Activated naive CD8-positive, alpha-beta T cell treated with anti-CD3 and anti-CD28 coated beads for 36 hours (primary cell): ENCODE measurements around the gene GALNT16. TPM values are rescaled to one million over a fixed set of nuclear protein-coding genes. Genes with fewer than 3 reads are reported as not detected.

Experiments used
- DNase-seq: peaks from one replicate; pipeline ENCODE4 v3.0.0; 2021
- H3K27ac Mint-ChIP-seq: one replicate; pipeline ENCODE4 v1.8.0; 2022; ENCODE audit warnings: mild to moderate bottlenecking, moderate library complexity, mixed read lengths
- H3K27me3 Mint-ChIP-seq: one replicate; pipeline ENCODE4 v1.8.0; 2022; ENCODE audit warnings: mild to moderate bottlenecking, mixed read lengths
- H3K36me3 Mint-ChIP-seq: one replicate; pipeline ENCODE4 v1.8.0; 2021; ENCODE audit warnings: mild to moderate bottlenecking, mixed read lengths
- H3K4me1 Mint-ChIP-seq: one replicate; pipeline ENCODE4 v1.8.0; 2021; ENCODE audit warnings: mixed read lengths
- H3K4me3 Mint-ChIP-seq: one replicate; pipeline ENCODE4 v1.8.0; 2022; ENCODE audit warnings: mild to moderate bottlenecking, moderate library complexity, mixed read lengths
- H3K9me3 Mint-ChIP-seq: one replicate; pipeline ENCODE4 v1.8.0; 2022; ENCODE audit warnings: mixed read lengths
- total RNA-seq, 2 experiments: library from RNA; stranded (reverse); gene quantifications; one replicate each; pipeline ENCODE4 v1.2.3, GENCODE V29; 2021

GALNT16 gene
- total RNA-seq, 2 experiments from 2014 or later, result 0.50 to 0.56 TPM

DNA sequence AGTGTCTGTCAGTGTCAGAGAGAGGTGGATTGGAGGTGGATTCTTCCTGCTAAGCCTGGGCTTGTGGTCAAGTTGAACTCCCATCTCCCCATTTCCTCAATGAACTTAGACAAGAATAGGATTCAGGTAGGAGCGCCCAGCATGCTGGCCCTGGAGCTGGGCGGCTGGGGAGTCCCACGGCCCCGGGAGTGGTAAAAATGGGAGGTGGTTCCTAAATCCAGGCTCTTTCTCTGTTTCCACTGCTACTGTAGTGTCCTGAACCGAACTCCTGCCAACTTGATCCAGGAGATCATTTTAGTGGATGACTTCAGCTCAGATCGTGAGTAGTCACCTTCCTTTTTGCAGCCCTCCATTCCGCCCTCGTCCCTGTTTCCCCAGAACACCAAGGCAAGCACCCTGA is 65.1 kb downstream of the GALNT16 start:
- DNase-seq, result no peak
- no peak overlapping the region for H3K4me3 Mint-ChIP-seq
- no peaks in the 10 kb centered on the region for H3K36me3 Mint-ChIP-seq
- H3K4me1 Mint-ChIP-seq, result no peaks in the 10 kb centered on the region
- H3K9me3 Mint-ChIP-seq, result no peaks in the 10 kb centered on the region
- H3K27me3 Mint-ChIP-seq, result peaks cover 2% of the 10 kb centered on the region
- no peak overlapping the region for H3K27ac Mint-ChIP-seq

DNA sequence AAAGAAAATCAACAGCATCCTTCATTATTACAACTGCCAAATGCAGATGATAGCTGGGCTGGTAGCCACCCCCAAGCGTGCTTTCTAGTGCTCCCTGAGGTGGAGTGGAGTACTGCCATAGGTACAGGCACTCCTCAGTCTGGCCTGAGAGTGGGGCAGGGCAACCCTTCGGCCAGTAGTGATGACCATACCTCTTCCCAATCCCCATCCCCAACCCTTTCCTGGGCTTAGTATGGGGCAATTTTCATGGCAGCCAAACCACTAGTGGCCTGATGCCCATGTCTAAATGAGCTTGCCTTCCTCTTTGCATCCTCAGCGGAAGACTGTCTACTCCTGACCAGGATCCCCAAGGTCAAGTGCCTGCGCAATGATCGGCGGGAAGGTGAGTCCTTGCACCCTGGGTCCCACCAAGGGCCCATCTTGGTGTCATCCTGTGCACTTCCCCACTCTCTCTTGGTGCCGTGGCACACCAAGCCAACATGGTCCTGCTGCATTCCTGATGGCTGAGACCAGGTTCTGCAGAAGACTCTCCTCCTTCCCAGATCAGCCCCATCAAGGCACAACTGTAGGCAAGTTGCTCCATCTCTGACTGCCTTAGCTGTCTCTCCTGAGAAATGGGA is 65.8 kb downstream of the GALNT16 start:
- H3K27me3 Mint-ChIP-seq, result peaks cover 2% of the 10 kb centered on the region
- H3K9me3 Mint-ChIP-seq, result no peaks in the 10 kb centered on the region
- H3K27ac Mint-ChIP-seq, result no peak overlapping the region
- DNase-seq, result no peak
- no peaks in the 10 kb centered on the region for H3K4me1 Mint-ChIP-seq
- H3K36me3 Mint-ChIP-seq, result no peaks in the 10 kb centered on the region
- H3K4me3 Mint-ChIP-seq, result no peak overlapping the region

DNA sequence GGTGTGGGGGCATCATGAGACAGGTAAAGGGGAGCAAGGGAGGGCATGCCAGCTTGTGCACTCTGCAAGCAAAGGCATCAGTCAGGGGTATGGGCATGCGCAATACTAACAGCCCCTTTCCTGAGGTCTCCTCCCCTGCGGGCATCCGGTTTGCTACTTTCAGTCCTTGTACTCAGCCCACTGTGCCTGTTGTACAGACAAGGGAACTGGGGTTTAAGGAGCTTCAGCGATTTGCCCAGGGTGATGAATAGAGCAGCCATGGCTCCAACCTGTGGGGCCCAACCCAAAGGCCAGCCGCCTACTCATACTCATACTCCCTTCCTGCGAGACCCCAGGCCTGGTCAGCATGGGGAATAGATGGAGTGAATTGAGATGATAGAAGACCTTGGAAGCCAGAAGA is 66.7 kb downstream of the GALNT16 start:
- H3K4me3 Mint-ChIP-seq, result no peak overlapping the region
- peaks cover 2% of the 10 kb centered on the region for H3K27me3 Mint-ChIP-seq
- H3K9me3 Mint-ChIP-seq, result no peaks in the 10 kb centered on the region
- no peak for DNase-seq
- H3K4me1 Mint-ChIP-seq, result no peaks in the 10 kb centered on the region
- H3K27ac Mint-ChIP-seq, result no peak overlapping the region
- no peaks in the 10 kb centered on the region for H3K36me3 Mint-ChIP-seq

DNA sequence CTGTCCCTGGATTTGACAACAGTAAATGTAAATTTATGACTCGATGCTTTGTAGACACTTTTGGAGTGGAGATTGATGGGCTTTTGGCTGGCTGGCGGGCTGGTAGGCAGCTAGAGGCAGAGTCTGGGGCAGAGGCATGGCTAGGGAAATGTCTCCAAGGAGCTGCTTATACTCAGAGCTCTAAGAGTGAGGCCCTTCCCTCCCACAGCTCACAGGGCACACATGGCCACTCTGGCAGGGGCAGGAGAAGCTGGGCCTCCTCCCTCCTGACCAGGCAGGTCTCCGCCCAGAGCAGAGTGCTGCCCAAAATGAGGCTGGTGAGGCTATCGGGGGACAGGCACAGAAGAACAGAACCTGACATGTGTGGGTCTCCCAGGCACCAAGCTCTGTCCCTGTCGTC is 67.5 kb downstream of the GALNT16 start:
- no peaks in the 10 kb centered on the region for H3K36me3 Mint-ChIP-seq
- peaks cover 2% of the 10 kb centered on the region for H3K27me3 Mint-ChIP-seq
- no peaks in the 10 kb centered on the region for H3K9me3 Mint-ChIP-seq
- DNase-seq, result no peak
- no peak overlapping the region for H3K27ac Mint-ChIP-seq
- no peaks in the 10 kb centered on the region for H3K4me1 Mint-ChIP-seq
- H3K4me3 Mint-ChIP-seq, result no peak overlapping the region

DNA sequence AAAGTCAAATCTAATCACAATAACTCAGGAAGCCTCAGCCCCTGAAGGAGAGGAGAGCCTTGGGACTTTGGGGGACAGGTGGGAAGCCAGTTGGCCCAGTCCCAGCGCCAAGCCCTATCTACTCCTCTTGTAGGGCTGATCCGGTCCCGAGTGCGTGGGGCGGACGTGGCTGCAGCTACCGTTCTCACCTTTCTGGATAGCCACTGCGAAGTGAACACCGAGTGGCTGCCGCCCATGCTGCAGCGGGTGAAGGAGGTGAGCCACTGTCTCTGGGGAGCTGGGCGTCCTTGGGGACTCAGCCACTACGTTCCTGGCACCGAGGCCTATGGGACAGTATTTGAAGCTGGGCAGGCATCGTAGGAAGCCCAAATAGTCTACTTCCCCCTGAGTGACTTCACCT is 68.4 kb downstream of the GALNT16 start:
- Mint-ChIP-seq H3K36me3 (no peaks in the 10 kb centered on the region), H3K27me3 (peaks cover 2% of the 10 kb centered on the region), H3K4me3 (no peak overlapping the region), H3K27ac (no peak overlapping the region), H3K9me3 (no peaks in the 10 kb centered on the region), H3K4me1 (no peaks in the 10 kb centered on the region)
- DNase-seq, result no peak

DNA sequence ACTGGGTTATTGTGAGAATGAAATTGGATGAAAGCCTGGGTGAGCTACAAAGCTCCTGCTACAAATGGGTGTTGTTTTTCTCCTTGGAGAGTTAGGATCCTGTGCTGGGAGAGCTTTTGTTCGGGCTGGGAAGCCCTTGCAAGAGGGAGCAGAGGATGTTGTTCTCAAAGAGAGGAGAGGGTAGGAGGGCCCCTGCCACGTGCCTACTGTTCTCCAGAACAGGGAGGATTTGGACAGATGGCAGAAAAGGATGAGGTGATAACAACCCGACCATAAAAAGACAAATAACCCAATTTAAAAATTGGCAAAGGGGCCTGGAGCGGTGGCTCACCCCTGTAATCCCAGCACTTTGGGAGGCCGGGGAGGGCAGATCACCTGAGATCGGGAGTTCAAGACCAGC is 68.8 kb downstream of the GALNT16 start:
- no peaks in the 10 kb centered on the region for H3K36me3 Mint-ChIP-seq

DNA sequence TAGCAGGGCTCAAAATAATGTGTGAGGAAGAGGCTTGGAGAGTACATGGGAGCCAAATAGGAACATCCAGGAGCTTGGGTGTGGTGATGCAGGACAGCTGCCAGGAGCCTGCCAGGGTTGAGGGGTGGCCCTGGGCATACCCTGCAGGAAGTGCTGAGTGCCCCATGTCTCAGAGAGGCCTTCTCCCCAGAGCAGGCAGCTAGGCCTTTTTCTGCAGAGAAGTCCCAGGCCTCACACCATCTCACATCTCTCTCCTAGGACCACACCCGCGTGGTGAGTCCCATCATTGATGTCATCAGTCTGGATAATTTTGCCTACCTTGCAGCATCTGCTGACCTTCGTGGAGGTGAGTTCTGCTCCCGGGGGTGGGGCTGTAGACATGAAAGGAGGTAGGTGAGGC is 71.2 kb downstream of the GALNT16 start:
- peaks cover 19% of the 10 kb centered on the region for H3K4me1 Mint-ChIP-seq
- no peaks in the 10 kb centered on the region for H3K9me3 Mint-ChIP-seq
- H3K27me3 Mint-ChIP-seq, result peaks cover 5% of the 10 kb centered on the region
- H3K36me3 Mint-ChIP-seq, result no peaks in the 10 kb centered on the region
- DNase-seq, result no peak
- H3K4me3 Mint-ChIP-seq, result no peak overlapping the region
- H3K27ac Mint-ChIP-seq, result no peak overlapping the region

More for the DNA sequence above, 68.8 kb downstream of the GALNT16 start:
- Mint-ChIP-seq H3K27ac (no peak overlapping the region), H3K27me3 (peaks cover 2% of the 10 kb centered on the region), H3K9me3 (no peaks in the 10 kb centered on the region), H3K4me1 (peaks cover under 1% of the 10 kb centered on the region), H3K4me3 (no peak overlapping the region)
- DNase-seq, result no peak

DNA sequence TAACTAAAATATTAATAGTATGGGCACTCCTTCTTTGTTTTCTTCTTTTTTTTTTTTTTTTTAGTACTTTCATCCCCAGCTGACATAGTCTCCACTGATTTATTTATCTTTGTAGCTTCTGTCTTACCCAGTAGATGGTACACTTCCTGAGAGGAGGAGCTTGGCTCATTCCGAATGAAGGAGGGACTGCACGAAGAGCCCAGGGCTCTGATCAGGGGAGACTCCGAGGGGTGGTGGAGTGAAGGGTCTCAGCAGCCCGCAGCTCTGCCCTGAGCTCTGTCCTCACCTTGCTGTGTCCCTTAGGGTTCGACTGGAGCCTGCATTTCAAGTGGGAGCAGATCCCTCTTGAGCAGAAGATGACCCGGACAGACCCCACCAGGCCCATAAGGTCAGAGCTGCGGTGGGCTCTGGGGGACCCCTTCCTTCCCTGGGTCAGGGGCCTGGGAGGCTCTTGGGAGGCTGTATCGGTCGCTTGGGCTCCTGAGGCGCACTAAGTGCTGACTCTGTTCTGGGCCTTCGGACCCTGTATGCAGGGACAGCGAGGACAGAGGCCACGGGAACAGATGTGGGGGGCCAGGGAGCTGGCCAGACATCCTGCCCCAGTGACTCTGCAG is 72.9 kb downstream of the GALNT16 start:
- DNase-seq, result no peak
- H3K4me1 Mint-ChIP-seq, result peaks cover 22% of the 10 kb centered on the region
- H3K4me3 Mint-ChIP-seq, result no peak overlapping the region
- H3K36me3 Mint-ChIP-seq, result no peaks in the 10 kb centered on the region
- H3K27me3 Mint-ChIP-seq, result peaks cover 9% of the 10 kb centered on the region
- no peaks in the 10 kb centered on the region for H3K9me3 Mint-ChIP-seq
- no peak overlapping the region for H3K27ac Mint-ChIP-seq

DNA sequence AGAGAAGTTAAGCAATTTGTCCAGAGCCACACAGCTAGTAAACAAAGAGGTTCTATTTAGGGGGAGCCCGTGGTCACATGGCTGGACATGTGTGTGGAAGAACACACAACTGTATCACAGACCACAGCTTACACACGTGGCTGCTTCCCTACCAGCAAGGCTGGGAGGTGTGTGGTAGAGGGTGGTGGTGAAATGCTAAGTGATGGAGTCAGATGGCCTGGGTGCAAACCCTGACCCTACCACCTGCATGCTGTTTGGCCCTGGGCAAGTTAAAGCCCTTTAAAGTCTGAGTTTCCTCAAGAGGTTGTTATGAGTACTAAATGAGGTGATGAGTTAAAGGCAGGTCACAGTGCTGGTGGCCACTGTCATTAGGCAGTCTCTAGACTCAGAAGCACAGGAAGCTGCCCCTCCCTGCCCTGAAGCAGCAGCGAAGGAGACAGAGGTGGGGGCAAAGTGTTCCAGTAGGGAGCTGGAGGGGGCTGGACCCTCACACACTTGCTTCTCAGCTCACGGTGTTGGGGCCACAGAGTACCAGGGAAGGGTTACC is 73.9 kb downstream of the GALNT16 start:
- H3K4me1 Mint-ChIP-seq, result peaks cover 22% of the 10 kb centered on the region

DNA sequence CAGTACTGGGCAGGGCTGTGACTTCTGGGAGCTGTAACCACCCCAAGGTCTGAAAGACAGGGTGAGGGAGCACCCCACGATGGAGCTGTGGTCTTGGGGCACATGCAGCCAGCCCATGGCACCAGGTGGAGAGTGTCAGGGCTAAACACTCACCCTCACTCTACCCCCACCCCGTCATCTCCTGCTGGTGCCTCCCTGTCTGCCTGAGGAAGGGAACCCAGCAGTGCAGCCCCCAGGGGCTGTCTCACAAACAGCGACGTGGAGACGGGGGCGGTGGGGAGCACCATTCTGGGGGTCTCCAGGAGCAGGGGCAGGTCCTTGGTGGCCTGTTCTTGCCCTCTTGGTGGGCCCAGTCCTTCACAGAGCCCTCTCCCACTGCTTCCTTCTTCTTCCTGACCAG is 74.6 kb downstream of the GALNT16 start:
- Mint-ChIP-seq H3K4me3 (no peak overlapping the region), H3K27ac (no peak overlapping the region), H3K9me3 (no peaks in the 10 kb centered on the region), H3K27me3 (peaks cover 9% of the 10 kb centered on the region), H3K4me1 (peaks cover 22% of the 10 kb centered on the region), H3K36me3 (no peaks in the 10 kb centered on the region)
- DNase-seq, result no peak

More for the DNA sequence above, 73.9 kb downstream of the GALNT16 start:
- peaks cover 9% of the 10 kb centered on the region for H3K27me3 Mint-ChIP-seq
- no peak overlapping the region for H3K4me3 Mint-ChIP-seq
- no peaks in the 10 kb centered on the region for H3K9me3 Mint-ChIP-seq
- H3K36me3 Mint-ChIP-seq, result no peaks in the 10 kb centered on the region
- no peak for DNase-seq
- H3K27ac Mint-ChIP-seq, result no peak overlapping the region

DNA sequence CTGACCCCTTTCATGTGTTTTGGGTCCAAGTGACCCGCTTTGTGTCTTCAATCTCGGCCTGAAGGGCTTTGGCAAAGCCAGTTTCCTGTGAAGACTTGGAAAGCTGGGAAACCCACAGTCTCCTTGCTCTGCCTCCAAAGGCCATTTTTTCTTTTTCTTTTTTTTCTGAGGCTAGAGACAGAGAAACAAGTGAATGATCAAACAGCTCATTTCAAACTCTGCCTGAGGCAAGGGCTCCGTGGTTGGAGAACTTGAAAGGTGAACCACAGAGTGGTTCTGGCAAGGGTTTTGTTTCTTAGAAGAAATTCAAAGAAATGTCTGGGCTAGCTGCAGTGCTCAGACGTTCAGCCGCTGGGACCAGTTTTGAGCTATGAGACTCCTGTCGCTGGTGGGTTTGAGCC is 75.4 kb downstream of the GALNT16 start:
- Mint-ChIP-seq H3K9me3 (no peaks in the 10 kb centered on the region), H3K36me3 (no peaks in the 10 kb centered on the region), H3K4me3 (no peak overlapping the region), H3K27ac (no peak overlapping the region), H3K4me1 (peaks cover 22% of the 10 kb centered on the region), H3K27me3 (peaks cover 9% of the 10 kb centered on the region)
- DNase-seq, result peak; percentile 7

DNA sequence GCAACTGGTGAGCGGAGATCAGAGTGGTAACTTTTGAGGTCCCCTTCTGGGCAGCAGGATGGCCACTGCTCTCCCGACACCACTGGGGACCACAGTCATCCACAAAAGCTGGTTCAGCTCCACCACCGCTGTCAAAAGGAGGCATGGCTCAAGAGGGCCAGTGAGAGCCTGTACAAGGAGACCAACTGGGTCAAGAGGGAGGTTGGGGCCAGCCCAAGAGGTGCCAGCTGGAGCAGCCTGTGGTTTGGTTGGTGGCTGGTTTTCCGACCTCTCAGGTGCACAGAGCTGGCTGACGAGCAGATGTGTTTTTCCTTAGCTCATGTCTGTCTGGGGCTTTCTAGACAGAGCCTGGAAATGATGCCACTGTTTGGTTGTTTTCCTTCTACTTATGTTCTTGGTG is 78.0 kb downstream of the GALNT16 start:
- no peak overlapping the region for H3K4me3 Mint-ChIP-seq
- H3K27me3 Mint-ChIP-seq, result peaks cover 9% of the 10 kb centered on the region
- no peak for DNase-seq
- no peaks in the 10 kb centered on the region for H3K9me3 Mint-ChIP-seq
- no peaks in the 10 kb centered on the region for H3K36me3 Mint-ChIP-seq
- H3K27ac Mint-ChIP-seq, result no peak overlapping the region
- H3K4me1 Mint-ChIP-seq, result peaks cover 22% of the 10 kb centered on the region

DNA sequence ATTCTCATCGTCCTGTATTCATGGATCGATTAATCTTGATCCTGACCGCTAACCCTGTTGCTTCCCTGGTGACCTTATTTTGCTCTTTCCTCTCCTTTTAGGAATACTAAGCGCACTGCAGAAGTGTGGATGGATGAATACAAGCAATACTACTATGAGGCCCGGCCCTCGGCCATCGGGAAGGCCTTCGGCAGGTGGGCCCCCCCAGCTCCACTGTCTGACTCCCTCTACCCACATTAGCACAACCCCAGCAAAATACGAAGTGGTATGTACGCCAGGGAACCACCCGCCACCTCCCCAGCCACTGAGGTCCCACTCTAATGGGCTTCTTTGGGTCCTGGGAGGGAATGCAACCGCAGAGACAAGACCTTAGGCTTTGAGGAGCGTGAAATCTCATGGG is 79.5 kb downstream of the GALNT16 start:
- H3K4me3 Mint-ChIP-seq, result no peak overlapping the region
- H3K9me3 Mint-ChIP-seq, result no peaks in the 10 kb centered on the region
- peaks cover 4% of the 10 kb centered on the region for H3K27me3 Mint-ChIP-seq
- H3K4me1 Mint-ChIP-seq, result peaks cover 14% of the 10 kb centered on the region
- H3K27ac Mint-ChIP-seq, result no peak overlapping the region
- DNase-seq, result no peak
- H3K36me3 Mint-ChIP-seq, result no peaks in the 10 kb centered on the region

DNA sequence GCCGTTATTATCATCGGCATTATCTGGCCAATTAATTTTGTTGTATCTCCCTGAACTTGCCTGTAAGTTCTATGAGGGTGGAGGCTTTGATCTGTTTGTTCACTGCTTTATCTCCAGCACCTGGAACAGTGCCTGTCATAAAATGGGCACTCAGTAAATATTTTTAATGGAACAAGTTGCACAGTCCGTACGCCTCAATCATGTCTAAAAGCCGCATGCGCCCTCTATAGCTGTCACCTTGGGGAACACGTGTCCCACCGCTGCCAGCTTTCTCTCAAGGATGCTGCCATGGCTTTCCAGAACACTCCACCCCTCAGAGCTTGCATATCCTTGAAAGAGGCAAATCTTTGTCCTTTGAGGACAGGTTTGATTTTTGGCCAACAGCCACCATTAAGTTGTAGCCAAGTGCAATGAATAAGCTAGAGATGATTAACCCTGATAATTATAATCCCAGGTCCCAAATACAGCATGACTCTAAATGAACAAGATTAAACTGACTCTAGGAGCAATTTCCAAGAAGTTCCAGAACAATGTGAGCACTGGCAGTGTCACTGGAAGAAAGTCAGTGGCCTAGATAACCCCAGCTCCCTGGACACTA is 83.1 kb downstream of the GALNT16 start:
- Mint-ChIP-seq H3K9me3 (no peaks in the 10 kb centered on the region), H3K4me1 (no peaks in the 10 kb centered on the region), H3K27me3 (no peaks in the 10 kb centered on the region), H3K36me3 (no peaks in the 10 kb centered on the region), H3K4me3 (no peak overlapping the region), H3K27ac (no peak overlapping the region)
- DNase-seq, result no peak

DNA sequence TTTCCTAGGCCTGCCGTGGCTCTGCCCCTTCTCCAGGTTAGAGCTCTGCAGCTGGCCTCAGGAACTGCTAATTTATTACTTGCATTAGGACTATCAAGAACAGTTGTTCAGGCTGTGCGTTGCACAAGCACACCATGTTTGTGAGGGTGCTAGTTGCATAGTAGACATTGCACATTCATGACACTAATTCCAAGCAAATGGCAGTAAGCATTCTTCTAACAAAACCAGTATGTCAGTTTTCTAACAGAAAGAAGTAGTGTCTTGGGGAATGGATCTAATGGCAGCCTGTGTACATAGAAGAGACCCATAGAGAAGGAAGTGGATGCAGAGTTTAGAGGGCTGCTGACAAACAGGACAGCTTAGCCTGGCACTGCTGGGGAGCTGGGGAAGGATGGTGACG is 84.2 kb downstream of the GALNT16 start:
- no peak for DNase-seq
- Mint-ChIP-seq H3K27ac (no peak overlapping the region), H3K4me1 (no peaks in the 10 kb centered on the region)

DNA sequence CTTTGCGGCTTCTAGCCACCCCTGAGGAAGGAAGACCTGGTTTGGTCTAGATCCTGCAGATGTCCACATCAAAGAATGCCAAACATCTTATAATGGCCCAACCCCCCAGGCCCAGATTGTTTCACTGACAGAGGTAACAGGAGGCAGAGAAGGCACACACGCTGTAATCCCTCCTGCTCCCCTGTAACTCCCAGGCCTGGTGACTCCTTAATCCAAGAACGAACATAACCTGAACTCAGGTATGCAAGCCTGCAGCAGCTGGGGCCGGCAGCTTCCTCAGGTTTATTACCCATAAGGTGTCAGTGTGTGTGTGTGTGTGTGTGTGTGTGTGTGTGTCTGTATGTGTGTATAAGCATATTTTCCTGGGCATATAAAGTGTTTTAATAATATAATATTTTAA is 85.4 kb downstream of the GALNT16 start:
- Mint-ChIP-seq H3K9me3 (no peaks in the 10 kb centered on the region), H3K36me3 (no peaks in the 10 kb centered on the region), H3K4me3 (no peak overlapping the region), H3K27ac (no peak overlapping the region), H3K27me3 (no peaks in the 10 kb centered on the region), H3K4me1 (no peaks in the 10 kb centered on the region)
- DNase-seq, result no peak

More for the DNA sequence above, 84.2 kb downstream of the GALNT16 start:
- H3K4me3 Mint-ChIP-seq, result no peak overlapping the region
- H3K9me3 Mint-ChIP-seq, result no peaks in the 10 kb centered on the region
- H3K36me3 Mint-ChIP-seq, result no peaks in the 10 kb centered on the region
- H3K27me3 Mint-ChIP-seq, result no peaks in the 10 kb centered on the region
